Stomach (tissue), 9 donors: ENCODE measurements around the gene KAT7. TPM values are rescaled to one million over a fixed set of nuclear protein-coding genes. Genes with fewer than 3 reads are reported as not detected.

ENCODE experiments used
- DNase-seq, 2 donors: peaks; one replicate each; pipeline versions ENCODE4 v3.0.0 to v3.0.0-alpha.2; 2013 to 2019
- H3K27ac ChIP-seq, 5 donors: fragments of 200-600 bp in 4 of 5; sonication (generic) in 4 of 5; one replicate each; pipeline ENCODE4 v1.5.1; 2013 to 2019; ENCODE audit warnings: mild to moderate bottlenecking in 1 of 5, moderate library complexity in 1 of 5
- H3K27me3 ChIP-seq, 3 donors: fragments of 200-600 bp; sonication (generic); one replicate each; pipeline ENCODE4 v1.5.1; 2017 to 2019; ENCODE audit warnings: mixed run types in 1 of 3
- H3K36me3 ChIP-seq, 4 donors: fragments of 200-600 bp; sonication (generic); 1 replicate in 3 of 4; 2 replicates in 1 of 4; pipeline ENCODE4 v1.5.1; 2016 to 2019
- H3K4me1 ChIP-seq, 4 donors: fragments of 200-600 bp; sonication (generic); one replicate each; pipeline ENCODE4 v1.5.1; 2016 to 2019
- H3K4me3 ChIP-seq, 4 donors: fragments of 200-600 bp; sonication (generic) in 3 of 4; one replicate each; pipeline ENCODE4 v1.5.1; 2016 to 2019; ENCODE audit warnings: mild to moderate bottlenecking in 1 of 4
- H3K9me3 ChIP-seq, 4 donors: fragments of 200-600 bp; sonication (generic); one replicate each; pipeline ENCODE4 v1.5.1; 2016 to 2019
- EP300 ChIP-seq: sonication (generic); formaldehyde crosslinking; IDR thresholded peaks from one replicate; pipeline ENCODE4 v1.6.1; 2017; ENCODE audit warnings: antibody characterized with exemption
- POLR2A ChIP-seq, 4 donors: fragments of 450-650 bp; IDR thresholded peaks; one replicate each; pipeline ENCODE4 v1.6.1; 2016; ENCODE audit warnings: antibody characterized with exemption in 4 of 4, control low read depth in 2 of 4, mild to moderate bottlenecking in 1 of 4, moderate library complexity in 1 of 4
- POLR2AphosphoS5 ChIP-seq, 3 donors: sonication (generic); formaldehyde crosslinking; IDR thresholded peaks; one replicate each; pipeline ENCODE4 v1.6.1; 2016; ENCODE audit warnings: antibody characterized with exemption in 3 of 3
- WGBS, 5 donors: extraction: QIAGEN DNeasy Blood & Tissue Kit in 3 of 5; methylation state at CpG; one replicate each; pipeline versions ENCODE4 v1.1.5 to v1.1.7; 2013 to 2018; 5-methylcytosine and 5-hydroxymethylcytosine counted together
- intact Hi-C: fragments of 100-400 bp; cut with DNase I; formaldehyde crosslinking; loops from one replicate; pipeline ENCODE4 v1.15.1; 2023; ENCODE audit warnings: low total_unique reads
- polyA plus RNA-seq, 3 donors: library from polyadenylated mRNA; stranded (reverse); fragments of 200-250 nt; gene quantifications; one replicate each; pipeline ENCODE4 v1.2.3, GENCODE V29; 2013
- total RNA-seq, 5 donors: library from RNA; depleted of rRNA; stranded (reverse); fragments of >200 nt; gene quantifications; one replicate each; pipeline versions ENCODE4 v1.1.0 to v1.2.3, GENCODE V29; 2014 to 2016
- TF ChIP-seq, protein P1 (sequence below), 7 experiments: fragments of 450-650 bp in 4 of 7; fragments of 200-600 bp in 3 of 7; sonication (generic) in 3 of 7; IDR thresholded peaks; one replicate each; pipeline ENCODE4 v1.5.1; 2016 to 2019; ENCODE audit warnings: antibody characterized with exemption in 7 of 7, control low read depth in 2 of 7, mild to moderate bottlenecking in 1 of 7
- donor health status: healthy with polysubstance abuse.
- donor health status: Bipolar disorder and iron deficiency.
- donor health status: healthy.

The KAT7 gene
- total and polyA plus RNA-seq, 8 donors, result 5.0 to 92.4 (median 16.0) TPM

- Histone ChIP-seq H3K27me3 (no peaks in the 10 kb centered on the region), H3K4me1 (peaks cover 0 to 47% (median 23%) of the 10 kb centered on the region in 4 donors), H3K4me3 (no peak overlapping the region), H3K9me3 (no peaks in the 10 kb centered on the region), H3K36me3 (peaks cover 71 to 98% (median 97%) of the 10 kb centered on the region in 4 donors), H3K27ac (no peak overlapping the region)
- intact Hi-C loops, result loop anchor here (10.0 kb wide), 1 partner anchor 46 kb away; the partner anchor contains the start of gene TAC4
- TF ChIP-seq, protein P1, sequence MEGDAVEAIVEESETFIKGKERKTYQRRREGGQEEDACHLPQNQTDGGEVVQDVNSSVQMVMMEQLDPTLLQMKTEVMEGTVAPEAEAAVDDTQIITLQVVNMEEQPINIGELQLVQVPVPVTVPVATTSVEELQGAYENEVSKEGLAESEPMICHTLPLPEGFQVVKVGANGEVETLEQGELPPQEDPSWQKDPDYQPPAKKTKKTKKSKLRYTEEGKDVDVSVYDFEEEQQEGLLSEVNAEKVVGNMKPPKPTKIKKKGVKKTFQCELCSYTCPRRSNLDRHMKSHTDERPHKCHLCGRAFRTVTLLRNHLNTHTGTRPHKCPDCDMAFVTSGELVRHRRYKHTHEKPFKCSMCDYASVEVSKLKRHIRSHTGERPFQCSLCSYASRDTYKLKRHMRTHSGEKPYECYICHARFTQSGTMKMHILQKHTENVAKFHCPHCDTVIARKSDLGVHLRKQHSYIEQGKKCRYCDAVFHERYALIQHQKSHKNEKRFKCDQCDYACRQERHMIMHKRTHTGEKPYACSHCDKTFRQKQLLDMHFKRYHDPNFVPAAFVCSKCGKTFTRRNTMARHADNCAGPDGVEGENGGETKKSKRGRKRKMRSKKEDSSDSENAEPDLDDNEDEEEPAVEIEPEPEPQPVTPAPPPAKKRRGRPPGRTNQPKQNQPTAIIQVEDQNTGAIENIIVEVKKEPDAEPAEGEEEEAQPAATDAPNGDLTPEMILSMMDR (IDR thresholded peaks at IDR 0.05), result no peak
- no peak for TF ChIP-seq POLR2AphosphoS5 (IDR thresholded peaks at IDR 0.05)
- no peak for TF ChIP-seq EP300
- TF ChIP-seq POLR2A (IDR thresholded peaks at IDR 0.05), result no peak
- DNase-seq, result no peak
- WGBS, 5 donors, result 43 to 62% (median 56%) methylated on average over 2 of the region's 2 CpGs
Observed at GRCh38 chr17:49798738-49799137, 10.3 kb downstream of the KAT7 start.

- intact Hi-C loops, result no loop called here
- Histone ChIP-seq H3K27me3 (no peaks in the 10 kb centered on the region), H3K4me3 (no peak overlapping the region)
Observed at GRCh38 chr17:49809056-49809455, 20.6 kb downstream of the KAT7 start.

DNA sequence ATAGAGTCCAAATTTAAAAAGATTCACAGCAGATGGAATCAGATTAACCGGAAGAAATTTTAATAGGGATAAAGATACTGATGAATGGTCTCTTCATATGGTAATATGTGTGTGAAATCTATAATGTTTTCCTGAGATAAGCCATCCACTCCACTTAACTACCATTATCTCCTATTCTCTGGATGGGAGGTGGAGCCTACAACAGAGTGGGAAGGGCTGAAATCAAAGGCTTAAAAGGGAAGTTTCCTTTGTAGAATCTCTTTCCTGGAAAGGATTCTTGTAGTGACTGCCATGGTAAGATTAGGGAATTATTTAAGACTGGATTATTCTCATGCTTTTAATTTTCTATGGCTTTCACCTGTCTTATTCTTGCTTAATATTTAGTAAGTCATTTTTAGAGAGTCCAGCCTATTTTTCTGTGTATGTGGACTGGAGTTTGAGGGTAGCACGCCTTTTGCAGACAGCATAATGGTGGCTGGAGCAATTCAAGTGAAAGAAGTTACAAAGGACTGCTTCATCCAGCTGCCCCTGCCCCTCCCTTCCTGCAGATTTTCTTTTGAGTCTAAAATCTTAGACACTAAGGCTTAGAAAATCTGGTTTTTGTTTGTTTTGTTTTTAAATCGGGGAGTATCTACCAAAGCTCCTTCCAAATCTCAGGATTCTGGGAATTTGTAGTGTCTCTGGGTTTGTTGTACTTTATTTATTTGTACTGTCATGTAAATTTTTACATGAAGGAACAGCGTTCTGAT, 26.5 kb downstream of the KAT7 start:
- peaks cover 9 to 62% (median 38%) of the 10 kb centered on the region in 4 donors for H3K4me1 ChIP-seq
- H3K4me3 ChIP-seq, result no peak overlapping the region
- H3K9me3 ChIP-seq, result no peaks in the 10 kb centered on the region
- WGBS, 5 donors, result 54 to 68% (median 64%) methylated on average over 4 of the region's 4 CpGs
- TF ChIP-seq, protein P1 (IDR thresholded peaks at IDR 0.05), result no peak
- TF ChIP-seq EP300, result no peak
- no peak for TF ChIP-seq POLR2A (IDR thresholded peaks at IDR 0.05)
- no peak for TF ChIP-seq POLR2AphosphoS5 (IDR thresholded peaks at IDR 0.05)
- H3K36me3 ChIP-seq, result peaks cover 28 to 90% (median 84%) of the 10 kb centered on the region in 4 donors
- DNase-seq, result no peak
- peak overlapping the region; percentile 20 to 72 (median 62) for H3K27ac ChIP-seq
- H3K27me3 ChIP-seq, result no peaks in the 10 kb centered on the region
- intact Hi-C loops, result no loop called here

More at GRCh38 chr17:49809056-49809455, 20.6 kb downstream of the KAT7 start:
- Histone ChIP-seq H3K27ac (no peak overlapping the region), H3K4me1 (peaks cover 0 to 19% (median 2%) of the 10 kb centered on the region in 4 donors), H3K9me3 (no peaks in the 10 kb centered on the region), H3K36me3 (peaks cover 48 to 100% (median 98%) of the 10 kb centered on the region in 4 donors)
- TF ChIP-seq POLR2A (IDR thresholded peaks at IDR 0.05), result no peak
- TF ChIP-seq, protein P1 (IDR thresholded peaks at IDR 0.05), result no peak
- no peak for TF ChIP-seq EP300
- TF ChIP-seq POLR2AphosphoS5 (IDR thresholded peaks at IDR 0.05), result no peak
- 49 to 63% (median 52%) methylated on average over 4 of the region's 4 CpGs for WGBS, 5 donors
- no peak for DNase-seq

DNA sequence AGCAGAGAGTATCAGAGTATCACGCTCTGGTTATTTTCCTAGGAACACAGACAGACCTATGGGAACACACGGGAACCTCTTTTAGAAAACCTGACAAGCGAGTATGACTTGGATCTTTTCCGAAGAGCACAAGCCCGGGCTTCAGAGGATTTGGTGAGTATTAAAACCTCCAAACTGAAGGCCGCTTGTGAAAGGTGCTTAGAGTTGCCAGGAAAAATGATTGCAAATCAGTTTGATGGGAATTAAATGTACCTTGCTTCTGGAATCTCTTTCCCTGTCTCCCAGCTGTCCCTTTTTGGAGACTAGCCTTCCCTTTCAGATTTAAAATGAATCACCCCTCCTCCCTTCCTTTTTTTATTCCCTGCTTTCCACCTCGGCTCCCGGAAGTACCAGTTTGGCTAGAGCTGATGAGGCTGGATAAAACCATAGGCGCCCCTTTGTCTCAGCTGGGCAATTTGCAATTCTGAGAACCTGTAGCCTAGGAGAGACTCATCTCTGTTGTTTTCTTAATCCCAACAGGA, 27.3 kb downstream of the KAT7 start:
- no peaks in the 10 kb centered on the region for H3K9me3 ChIP-seq
- peaks cover 22 to 89% (median 81%) of the 10 kb centered on the region in 4 donors for H3K36me3 ChIP-seq
- H3K4me1 ChIP-seq, result peaks cover 10 to 70% (median 45%) of the 10 kb centered on the region in 4 donors
- no peaks in the 10 kb centered on the region for H3K27me3 ChIP-seq
- H3K27ac ChIP-seq, result peak overlapping the region in 4 of 5 donors; percentile 42 to 72 (median 66)
- 25 to 52% (median 30%) methylated on average over 9 of the region's 9 CpGs for WGBS, 5 donors
- intact Hi-C loops, result no loop called here
- no peak for DNase-seq
- TF ChIP-seq EP300, result no peak
- no peak for TF ChIP-seq POLR2A (IDR thresholded peaks at IDR 0.05)
- H3K4me3 ChIP-seq, result no peak overlapping the region
